Nucleus accumbens (tissue), 56 donors: ENCODE measurements around the gene SRR.
A peak's percentile ranks its signal among the peaks of the same experiment; 100 is the strongest.

Experiments used
- DNase-seq, 56 donors: peaks; one replicate each; lab custom pipeline; 2025; lab: John Stamatoyannopoulos, UW

The SRR gene

GRCh38 chr17:2337544-2338314, 34.0 kb downstream of the SRR start:
- DNase-seq: peak in 39 of 56 donors; percentile 14 to 74 (median 38)

- peak in 2 of 56 donors; percentile 38 to 46 for DNase-seq
Observed at GRCh38 chr17:2338315-2338657, 34.5 kb downstream of the SRR start.

GRCh38 chr17:2343421-2343820, 39.7 kb downstream of the SRR start:
- DNase-seq: no peak

GRCh38 chr17:2344528-2344927, 40.8 kb downstream of the SRR start:
- no peak for DNase-seq

- DNase-seq: no peak
Observed at GRCh38 chr17:2346475-2346874, 42.7 kb downstream of the SRR start.

GRCh38 chr17:2347805-2348685, 44.3 kb downstream of the SRR start:
- peak in 42 of 56 donors; percentile 15 to 85 (median 47) for DNase-seq

- DNase-seq: no peak
Observed at GRCh38 chr17:2351269-2351668, 47.5 kb downstream of the SRR start.

- no peak for DNase-seq
Observed at GRCh38 chr17:2354311-2354710, 50.6 kb downstream of the SRR start.

- DNase-seq: no peak
Observed at GRCh38 chr17:2357237-2357636, 53.5 kb downstream of the SRR start.

- DNase-seq: no peak
Observed at GRCh38 chr17:2357931-2358434, 54.2 kb downstream of the SRR start.

- DNase-seq: no peak
Observed at GRCh38 chr17:2361010-2361760, 57.4 kb downstream of the SRR start.

- DNase-seq: no peak
Observed at GRCh38 chr17:2362016-2362415, 58.3 kb downstream of the SRR start.

GRCh38 chr17:2362416-2362815, 58.7 kb downstream of the SRR start:
- no peak for DNase-seq

GRCh38 chr17:2362881-2363280, 59.1 kb downstream of the SRR start:
- DNase-seq: no peak

- DNase-seq: no peak
Observed at GRCh38 chr17:2363318-2363717, 59.6 kb downstream of the SRR start.

GRCh38 chr17:2363851-2364762, 60.4 kb downstream of the SRR start:
- peak in 8 of 56 donors; percentile 9 to 51 (median 34) for DNase-seq

- no peak for DNase-seq
Observed at GRCh38 chr17:2364763-2365116, 61.0 kb downstream of the SRR start.

GRCh38 chr17:2365132-2365531, 61.4 kb downstream of the SRR start:
- no peak for DNase-seq

- DNase-seq: peak in 4 of 56 donors; percentile 12 to 38 (median 16)
Observed at GRCh38 chr17:2366747-2367494, 63.2 kb downstream of the SRR start.
